Glutamatergic neuron (in vitro differentiated cells): ENCODE data around the gene TMEM45A. TPM values are rescaled to one million over a fixed set of nuclear protein-coding genes. Genes with fewer than 3 reads are reported as not detected.

Experiments used
- DNase-seq: peaks from one replicate; pipeline ENCODE4 v3.0.0; 2022
- H3K27ac Mint-ChIP-seq: one replicate; pipeline ENCODE4 v1.8.0; 2020; ENCODE audit warnings: mild to moderate bottlenecking, mixed read lengths, inconsistent platforms; ENCODE audit not compliant: unreplicated experiment
- H3K27me3 Mint-ChIP-seq: one replicate; pipeline ENCODE4 v1.8.0; 2020; ENCODE audit warnings: mild to moderate bottlenecking, moderate library complexity, mixed read lengths, inconsistent platforms; ENCODE audit not compliant: unreplicated experiment
- H3K36me3 Mint-ChIP-seq: one replicate; pipeline ENCODE4 v1.8.0; 2020; ENCODE audit warnings: mild to moderate bottlenecking, mixed read lengths, inconsistent platforms; ENCODE audit not compliant: unreplicated experiment
- H3K4me1 Mint-ChIP-seq: one replicate; pipeline ENCODE4 v1.8.0; 2020; ENCODE audit warnings: mild to moderate bottlenecking, low read depth, mixed read lengths, inconsistent platforms; ENCODE audit not compliant: unreplicated experiment
- H3K4me3 Mint-ChIP-seq: one replicate; pipeline ENCODE4 v1.8.0; 2020; ENCODE audit warnings: mild to moderate bottlenecking, mixed read lengths, inconsistent platforms; ENCODE audit not compliant: unreplicated experiment
- H3K9me3 Mint-ChIP-seq: one replicate; pipeline ENCODE4 v1.8.0; 2020; ENCODE audit warnings: mild to moderate bottlenecking, moderate library complexity, mixed read lengths, inconsistent platforms; ENCODE audit not compliant: unreplicated experiment
- total RNA-seq: library from RNA; stranded (reverse); fragmentation: NEBNext Ultra II Directional; extraction: Animal tissue kit (Norgen Biotek cat#: 25700); gene quantifications from one replicate; pipeline ENCODE4 v1.2.1, GENCODE V29; 2021; ENCODE audit not compliant: unreplicated experiment
- TF ChIP-seq, protein P1 (sequence below): fragments of 200-600 bp; sonication (generic); IDR thresholded peaks from one replicate; pipeline ENCODE4 v1.5.0; 2021; ENCODE audit not compliant: partially characterized antibody, unreplicated experiment

The TMEM45A gene
- total RNA-seq, 1 donor from 2014 or later, result 0.61 TPM

DNA sequence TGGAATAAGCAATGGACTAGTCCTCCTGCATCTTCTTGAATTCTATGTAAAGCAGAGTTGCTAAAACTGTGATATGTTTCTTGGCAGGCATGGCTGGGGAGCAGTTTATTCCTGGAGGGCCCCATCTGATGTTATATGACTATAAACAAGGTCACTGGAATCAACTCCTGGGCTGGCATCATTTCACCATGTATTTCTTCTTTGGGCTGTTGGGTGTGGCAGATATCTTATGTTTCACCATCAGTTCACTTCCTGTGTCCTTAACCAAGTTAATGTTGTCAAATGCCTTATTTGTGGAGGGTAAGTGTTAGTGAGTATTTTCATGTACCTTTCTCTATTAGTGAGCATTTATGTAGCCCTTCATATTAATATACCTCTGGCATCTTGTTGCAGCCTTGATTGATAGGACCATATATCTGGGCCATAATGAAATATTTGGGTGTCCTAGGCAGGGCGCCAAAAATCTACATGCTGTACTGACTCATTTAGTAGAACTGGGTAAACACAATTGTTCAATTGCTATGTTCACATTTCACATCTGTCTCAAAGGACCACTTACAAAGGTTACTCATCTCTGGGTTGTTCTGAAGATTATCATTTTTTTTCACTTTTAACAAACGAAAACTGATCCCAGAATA lies 64.4 kb downstream of the TMEM45A start:
- no peak overlapping the region for H3K27ac Mint-ChIP-seq
- no peak overlapping the region for H3K4me3 Mint-ChIP-seq
- H3K4me1 Mint-ChIP-seq, result peaks cover 4% of the 10 kb centered on the region
- no peaks in the 10 kb centered on the region for H3K27me3 Mint-ChIP-seq
- no peaks in the 10 kb centered on the region for H3K9me3 Mint-ChIP-seq
- no peak for DNase-seq
- TF ChIP-seq, protein P1, sequence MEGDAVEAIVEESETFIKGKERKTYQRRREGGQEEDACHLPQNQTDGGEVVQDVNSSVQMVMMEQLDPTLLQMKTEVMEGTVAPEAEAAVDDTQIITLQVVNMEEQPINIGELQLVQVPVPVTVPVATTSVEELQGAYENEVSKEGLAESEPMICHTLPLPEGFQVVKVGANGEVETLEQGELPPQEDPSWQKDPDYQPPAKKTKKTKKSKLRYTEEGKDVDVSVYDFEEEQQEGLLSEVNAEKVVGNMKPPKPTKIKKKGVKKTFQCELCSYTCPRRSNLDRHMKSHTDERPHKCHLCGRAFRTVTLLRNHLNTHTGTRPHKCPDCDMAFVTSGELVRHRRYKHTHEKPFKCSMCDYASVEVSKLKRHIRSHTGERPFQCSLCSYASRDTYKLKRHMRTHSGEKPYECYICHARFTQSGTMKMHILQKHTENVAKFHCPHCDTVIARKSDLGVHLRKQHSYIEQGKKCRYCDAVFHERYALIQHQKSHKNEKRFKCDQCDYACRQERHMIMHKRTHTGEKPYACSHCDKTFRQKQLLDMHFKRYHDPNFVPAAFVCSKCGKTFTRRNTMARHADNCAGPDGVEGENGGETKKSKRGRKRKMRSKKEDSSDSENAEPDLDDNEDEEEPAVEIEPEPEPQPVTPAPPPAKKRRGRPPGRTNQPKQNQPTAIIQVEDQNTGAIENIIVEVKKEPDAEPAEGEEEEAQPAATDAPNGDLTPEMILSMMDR, result no peak
- no peaks in the 10 kb centered on the region for H3K36me3 Mint-ChIP-seq

DNA sequence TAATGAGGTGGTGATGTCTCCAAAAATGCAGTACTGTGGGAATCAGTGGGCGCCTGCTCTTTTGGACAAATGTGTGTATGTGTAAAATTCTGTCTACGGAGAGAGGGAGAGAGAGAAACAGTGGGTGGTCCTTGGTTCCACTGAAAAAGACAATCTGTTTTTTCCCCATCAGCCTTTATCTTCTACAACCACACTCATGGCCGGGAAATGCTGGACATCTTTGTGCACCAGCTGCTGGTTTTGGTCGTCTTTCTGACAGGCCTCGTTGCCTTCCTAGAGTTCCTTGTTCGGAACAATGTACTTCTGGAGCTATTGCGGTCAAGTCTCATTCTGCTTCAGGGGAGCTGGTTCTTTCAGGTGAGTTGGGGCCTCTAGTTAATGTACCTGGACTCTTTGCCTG lies 65.8 kb downstream of the TMEM45A start:
- Mint-ChIP-seq H3K27ac (no peak overlapping the region), H3K4me3 (no peak overlapping the region), H3K27me3 (no peaks in the 10 kb centered on the region), H3K9me3 (no peaks in the 10 kb centered on the region), H3K4me1 (peaks cover 5% of the 10 kb centered on the region), H3K36me3 (no peaks in the 10 kb centered on the region)
- DNase-seq, result no peak
- TF ChIP-seq, protein P1, result no peak

DNA sequence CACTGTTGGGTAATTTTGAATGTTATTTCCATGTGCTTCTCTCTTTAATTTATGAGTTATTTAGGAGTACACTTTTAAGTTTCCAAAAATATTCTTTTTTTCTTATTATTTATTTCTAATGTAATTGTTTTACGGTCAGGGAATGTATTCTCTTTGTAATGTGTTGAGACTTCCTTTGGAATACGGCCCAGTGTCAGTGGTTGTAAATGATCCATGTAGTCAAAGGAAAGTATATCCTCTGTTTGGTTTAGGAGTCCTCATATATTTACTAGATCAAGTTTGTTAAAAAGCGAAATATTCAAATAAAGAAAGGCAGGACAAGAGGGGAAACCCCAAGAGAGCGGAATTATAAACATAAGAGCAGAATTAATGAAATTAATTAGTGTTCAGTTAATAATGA lies 68.0 kb downstream of the TMEM45A start:
- TF ChIP-seq, protein P1, result no peak
- H3K36me3 Mint-ChIP-seq, result no peaks in the 10 kb centered on the region
- no peaks in the 10 kb centered on the region for H3K9me3 Mint-ChIP-seq
- no peak for DNase-seq
- no peaks in the 10 kb centered on the region for H3K27me3 Mint-ChIP-seq
- H3K27ac Mint-ChIP-seq, result no peak overlapping the region
- H3K4me1 Mint-ChIP-seq, result peaks cover 5% of the 10 kb centered on the region
- H3K4me3 Mint-ChIP-seq, result no peak overlapping the region

DNA sequence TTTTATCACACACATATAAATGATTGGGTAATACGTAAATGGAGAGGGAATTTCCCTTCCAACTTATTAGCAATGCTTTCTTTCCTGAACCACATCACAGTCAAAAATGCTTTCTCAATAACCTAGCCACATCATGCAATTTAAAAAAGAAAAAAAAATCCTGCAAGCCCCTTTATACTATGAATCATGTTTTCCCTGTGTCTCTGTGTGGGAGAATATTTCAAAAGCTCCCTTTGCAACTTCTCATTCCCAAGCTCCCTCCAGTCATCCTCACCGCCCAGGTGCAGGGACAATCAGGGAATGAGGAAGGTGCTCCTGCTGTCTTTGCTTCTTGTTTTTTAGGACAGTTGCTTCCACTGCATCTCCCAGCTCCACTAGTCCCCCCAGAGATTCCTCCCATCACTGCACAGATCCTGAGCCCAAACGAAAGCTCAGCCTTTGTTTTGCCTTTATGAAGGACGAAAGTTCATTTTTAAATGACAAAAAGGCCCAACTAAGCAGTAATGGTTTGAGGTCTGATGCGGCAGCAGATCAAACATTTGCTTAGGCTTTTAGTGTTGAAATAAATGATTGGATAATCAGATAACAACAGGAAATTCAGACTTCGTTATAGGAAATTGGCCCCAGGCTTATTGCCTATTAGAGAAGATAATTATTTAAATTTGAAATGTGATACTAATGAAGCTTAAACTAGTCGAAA lies 69.2 kb downstream of the TMEM45A start:
- TF ChIP-seq, protein P1, result no peak
- H3K9me3 Mint-ChIP-seq, result no peaks in the 10 kb centered on the region
- peaks cover 5% of the 10 kb centered on the region for H3K4me1 Mint-ChIP-seq
- no peak overlapping the region for H3K4me3 Mint-ChIP-seq
- H3K27me3 Mint-ChIP-seq, result no peaks in the 10 kb centered on the region
- H3K27ac Mint-ChIP-seq, result no peak overlapping the region
- DNase-seq, result no peak
- no peaks in the 10 kb centered on the region for H3K36me3 Mint-ChIP-seq

DNA sequence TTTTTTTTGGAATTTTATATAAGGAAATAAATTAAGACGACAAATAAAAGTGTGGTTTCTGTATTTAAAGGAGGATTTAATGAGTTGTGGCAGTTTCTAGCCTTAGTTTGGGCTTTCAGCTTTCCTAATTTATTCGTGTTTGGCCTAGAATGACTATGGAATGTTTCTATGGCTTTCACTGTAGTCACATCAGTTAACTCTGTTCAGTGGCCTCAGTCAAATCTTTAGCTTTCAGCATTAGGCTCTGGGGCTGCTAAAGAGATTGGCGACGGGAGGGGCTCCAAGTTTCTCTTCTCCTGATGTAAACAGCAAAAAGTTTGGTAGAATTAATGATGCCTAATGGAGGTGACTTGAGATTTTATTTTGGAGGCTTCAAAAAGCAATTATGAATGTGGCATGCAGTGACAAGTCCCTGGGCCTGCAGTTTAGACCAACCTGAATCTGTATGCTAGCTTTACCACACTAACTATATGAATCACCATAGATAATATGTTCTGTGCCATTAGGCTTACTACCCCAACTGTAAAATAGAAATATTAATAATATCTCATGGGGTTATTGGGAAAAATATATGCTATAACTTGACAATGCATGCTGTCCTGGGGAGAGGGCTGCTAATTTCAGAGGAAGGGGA lies 69.9 kb downstream of the TMEM45A start:
- Mint-ChIP-seq H3K9me3 (no peaks in the 10 kb centered on the region), H3K36me3 (no peaks in the 10 kb centered on the region), H3K4me3 (no peak overlapping the region), H3K4me1 (peaks cover 5% of the 10 kb centered on the region), H3K27ac (no peak overlapping the region), H3K27me3 (no peaks in the 10 kb centered on the region)
- no peak for DNase-seq
- TF ChIP-seq, protein P1, result no peak
